GM19351 (cell line): ENCODE results near the gene UPF1.

Experiments
- ATAC-seq: cut with Tn5 transposase; IDR thresholded peaks from one replicate; pipeline ENCODE4 v1.9.1; 2021; ENCODE audit warnings: mild to moderate bottlenecking, moderate library complexity; ENCODE audit not compliant: unreplicated experiment

Gene UPF1

DNA sequence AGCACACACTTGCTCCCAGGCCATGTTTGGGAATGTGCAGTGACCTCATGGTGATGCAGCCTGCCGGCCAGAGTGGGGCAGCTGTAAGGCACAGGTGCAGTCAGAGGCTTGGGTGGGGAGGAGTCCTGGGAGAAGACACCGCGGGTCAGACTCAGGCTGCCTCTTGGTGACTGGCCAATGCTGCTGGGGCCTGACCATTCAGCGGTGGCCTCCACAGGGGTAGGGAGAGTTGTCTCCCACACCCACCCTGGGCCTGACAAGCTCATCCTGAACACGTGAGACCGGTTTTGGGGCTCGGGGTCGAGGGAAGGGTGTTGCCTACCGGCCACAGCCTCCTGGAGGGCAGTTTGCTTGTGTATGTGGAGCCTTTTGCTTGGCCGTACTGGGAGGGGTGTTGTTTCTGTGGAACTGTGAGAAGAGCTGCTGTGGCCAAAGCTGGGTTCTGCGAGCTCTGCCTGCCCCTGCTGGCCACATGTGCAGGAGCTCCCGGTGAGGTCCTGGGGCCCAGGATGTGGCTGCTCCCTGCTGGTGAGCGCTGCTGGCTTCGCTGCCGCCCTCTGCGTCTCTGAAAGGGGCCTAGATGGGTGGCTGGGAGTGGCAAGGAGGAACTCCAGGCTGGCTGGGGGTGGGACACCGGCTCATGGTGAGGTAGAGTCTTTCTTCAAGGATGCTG lies 22.1 kb downstream of the UPF1 start:
- ATAC-seq = no peak

DNA sequence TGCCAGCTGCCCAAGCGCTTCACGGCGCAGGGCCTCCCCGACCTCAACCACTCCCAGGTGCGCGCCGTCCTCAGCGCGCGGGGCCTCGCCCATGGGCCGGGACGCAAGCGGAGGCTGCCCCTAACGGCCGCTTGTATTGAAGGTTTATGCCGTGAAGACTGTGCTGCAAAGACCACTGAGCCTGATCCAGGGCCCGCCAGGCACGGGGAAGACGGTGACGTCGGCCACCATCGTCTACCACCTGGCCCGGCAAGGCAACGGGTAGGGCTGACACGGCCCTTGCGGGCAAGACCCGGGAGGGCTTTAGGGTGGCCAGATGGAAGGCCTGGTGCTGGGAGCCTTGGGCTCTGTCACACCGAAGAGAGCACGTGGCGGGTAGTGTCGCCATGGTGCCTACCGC lies 23.2 kb downstream of the UPF1 start:
- ATAC-seq = no peak

DNA sequence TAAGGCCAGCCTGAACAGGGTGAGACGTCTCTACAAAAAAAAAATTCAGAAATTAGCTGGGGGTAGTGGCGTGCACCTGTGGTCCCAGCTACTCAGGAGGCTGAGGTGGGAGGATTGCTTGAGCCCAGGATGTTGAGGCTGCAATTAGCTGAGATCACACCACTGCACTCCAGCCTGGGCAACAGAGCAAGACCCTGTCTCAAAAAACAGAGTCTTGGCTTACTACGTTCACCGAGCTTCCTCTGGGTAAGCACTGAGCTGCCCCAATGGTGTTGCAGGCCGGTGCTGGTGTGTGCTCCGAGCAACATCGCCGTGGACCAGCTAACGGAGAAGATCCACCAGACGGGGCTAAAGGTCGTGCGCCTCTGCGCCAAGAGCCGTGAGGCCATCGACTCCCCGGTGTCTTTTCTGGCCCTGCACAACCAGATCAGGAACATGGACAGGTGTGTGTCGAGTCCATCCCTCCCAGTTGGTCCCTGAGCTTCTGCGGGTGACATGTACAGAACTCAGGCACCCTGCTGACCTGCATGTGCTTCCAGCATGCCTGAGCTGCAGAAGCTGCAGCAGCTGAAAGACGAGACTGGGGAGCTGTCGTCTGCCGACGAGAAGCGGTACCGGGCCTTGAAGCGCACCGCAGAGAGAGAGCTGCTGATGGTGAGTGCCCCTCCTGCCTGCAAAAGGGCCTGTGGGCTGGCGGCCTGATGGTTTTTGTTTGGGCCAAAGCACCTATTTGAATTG lies 24.1 kb downstream of the UPF1 start:
- no peak for ATAC-seq

DNA sequence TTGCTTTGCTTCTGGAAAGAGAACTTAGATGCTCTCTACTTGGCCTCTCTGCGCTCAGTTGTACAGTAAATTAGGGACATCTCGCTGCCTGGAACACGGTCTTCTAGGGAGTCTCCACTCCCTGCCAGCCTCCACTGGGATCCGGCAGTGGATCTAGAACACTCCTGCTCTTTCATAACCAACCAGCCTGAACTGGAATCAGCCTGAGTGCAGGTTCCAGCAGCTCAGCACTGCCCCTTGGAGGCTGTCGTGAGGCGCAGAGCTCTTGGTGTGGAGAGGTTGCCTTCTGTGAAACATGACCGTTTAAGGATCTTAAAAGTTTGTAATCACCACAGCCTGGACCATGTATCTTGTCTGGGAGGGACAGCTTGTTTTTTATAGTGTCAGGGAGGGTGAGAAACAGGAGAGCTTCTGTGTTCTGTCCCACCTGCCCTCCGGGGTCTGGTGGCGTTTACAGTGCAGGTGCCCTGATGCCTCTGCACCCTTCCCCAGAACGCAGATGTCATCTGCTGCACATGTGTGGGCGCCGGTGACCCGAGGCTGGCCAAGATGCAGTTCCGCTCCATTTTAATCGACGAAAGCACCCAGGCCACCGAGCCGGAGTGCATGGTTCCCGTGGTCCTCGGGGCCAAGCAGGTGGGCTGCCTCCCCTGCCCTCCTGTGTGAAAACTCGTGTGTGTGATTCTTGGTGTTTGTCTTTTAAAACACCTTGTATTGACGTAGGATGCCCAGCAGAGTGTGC lies 24.8 kb downstream of the UPF1 start:
- no peak for ATAC-seq

DNA sequence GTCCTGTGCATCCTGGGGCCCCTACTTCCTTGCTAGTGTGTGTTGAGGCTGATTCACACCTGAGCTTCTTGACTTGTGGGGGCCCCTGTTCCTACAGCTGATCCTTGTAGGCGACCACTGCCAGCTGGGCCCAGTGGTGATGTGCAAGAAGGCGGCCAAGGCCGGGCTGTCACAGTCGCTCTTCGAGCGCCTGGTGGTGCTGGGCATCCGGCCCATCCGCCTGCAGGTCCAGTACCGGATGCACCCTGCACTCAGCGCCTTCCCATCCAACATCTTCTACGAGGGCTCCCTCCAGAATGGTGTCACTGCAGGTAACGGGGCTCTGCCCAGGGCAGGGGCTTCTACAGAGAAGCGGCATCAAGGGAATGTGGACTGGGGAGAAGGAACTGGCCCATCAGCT lies 25.5 kb downstream of the UPF1 start:
- no peak for ATAC-seq

DNA sequence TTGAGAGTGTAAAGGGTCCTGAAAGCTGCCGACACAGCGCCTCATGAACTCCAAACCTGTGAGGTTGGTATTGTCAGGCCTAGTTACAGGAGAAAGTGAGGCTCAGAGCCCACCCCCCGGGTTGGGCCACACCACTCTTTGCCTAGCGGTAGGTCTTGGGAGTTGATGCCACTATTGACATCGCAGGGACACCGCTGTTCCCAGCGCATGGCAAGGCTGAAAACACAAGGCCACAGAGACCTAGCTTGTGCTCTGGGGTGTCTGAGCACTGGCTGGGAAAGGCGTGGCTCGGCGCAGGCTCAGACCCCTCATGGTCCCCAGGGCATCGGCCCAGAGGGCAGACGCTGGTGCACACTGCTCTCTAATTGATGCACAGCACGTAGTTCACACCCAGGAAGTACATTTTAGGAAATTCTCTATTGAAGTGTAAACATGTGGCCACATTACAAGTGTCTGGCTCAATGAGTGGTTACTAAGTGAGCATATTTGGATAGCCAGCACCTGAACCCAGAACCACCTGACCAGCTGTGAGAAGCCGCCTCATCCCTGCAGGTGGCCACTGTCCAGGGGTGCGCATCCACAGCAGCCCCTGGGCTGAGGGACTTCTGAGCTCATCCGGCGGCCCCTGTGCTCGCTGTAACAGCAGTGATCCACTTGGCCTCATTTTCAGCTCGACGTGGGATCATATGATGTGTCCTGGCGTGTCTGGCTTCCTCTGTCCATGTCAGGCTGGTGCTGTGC lies 27.3 kb downstream of the UPF1 start:
- no peak for ATAC-seq

DNA sequence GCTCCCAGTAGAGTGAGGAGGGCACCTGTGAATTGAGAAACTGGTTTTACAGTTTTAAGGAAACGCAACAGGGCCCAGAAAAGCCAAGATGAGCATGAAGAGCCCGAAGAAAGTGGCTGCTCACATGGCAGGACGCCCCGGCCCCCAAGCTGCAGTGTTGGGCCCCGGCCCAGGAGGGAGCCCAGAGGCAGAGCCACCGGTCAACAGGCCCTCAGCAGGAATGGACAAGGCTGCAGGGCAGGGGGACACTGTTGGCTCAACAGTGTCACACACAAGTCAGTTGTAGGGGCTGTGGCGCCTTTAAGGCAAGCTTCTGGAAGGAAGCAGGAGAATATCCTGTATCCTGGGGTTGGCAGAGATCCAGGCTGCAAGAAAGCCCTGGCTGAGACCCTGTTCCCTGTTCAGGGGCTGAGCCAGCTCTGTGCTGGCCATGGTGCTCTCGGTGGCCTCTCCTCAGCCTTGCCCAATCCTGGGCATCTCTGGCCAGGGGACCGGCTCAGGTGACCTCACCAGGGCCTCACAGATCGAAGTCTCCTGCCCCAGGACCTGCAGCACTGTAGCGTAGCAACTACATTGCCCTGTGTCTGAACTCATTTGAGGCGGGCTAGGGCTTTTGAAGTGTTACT lies 28.0 kb downstream of the UPF1 start:
- ATAC-seq = no peak

DNA sequence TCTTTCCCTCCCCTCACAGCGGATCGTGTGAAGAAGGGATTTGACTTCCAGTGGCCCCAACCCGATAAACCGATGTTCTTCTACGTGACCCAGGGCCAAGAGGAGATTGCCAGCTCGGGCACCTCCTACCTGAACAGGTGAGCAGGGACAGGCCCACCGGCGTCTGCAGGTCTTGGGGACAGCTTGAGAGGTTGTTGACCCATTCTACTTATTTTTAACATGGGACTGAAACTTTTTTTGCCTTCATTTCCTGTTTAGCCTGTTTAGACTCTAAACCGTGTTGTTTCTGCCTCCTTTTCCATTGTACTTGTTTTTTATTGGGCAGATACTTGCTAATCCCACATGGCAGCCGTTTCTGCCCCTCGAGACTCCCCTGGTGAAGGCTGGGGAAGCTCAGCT lies 28.5 kb downstream of the UPF1 start:
- ATAC-seq = no peak

DNA sequence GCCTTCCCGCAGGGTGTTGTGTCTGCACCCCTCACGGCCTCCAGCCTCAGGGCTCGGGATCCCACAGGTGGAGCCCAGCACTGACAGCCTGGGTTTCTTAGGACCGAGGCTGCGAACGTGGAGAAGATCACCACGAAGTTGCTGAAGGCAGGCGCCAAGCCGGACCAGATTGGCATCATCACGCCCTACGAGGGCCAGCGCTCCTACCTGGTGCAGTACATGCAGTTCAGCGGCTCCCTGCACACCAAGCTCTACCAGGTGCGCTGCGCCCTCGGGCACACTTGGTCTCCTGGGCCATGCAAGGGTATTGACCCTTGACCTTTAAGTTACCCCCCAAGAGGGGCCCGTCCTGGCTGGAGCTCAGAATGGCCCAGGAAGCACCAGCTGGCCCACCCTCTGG lies 29.0 kb downstream of the UPF1 start:
- no peak for ATAC-seq

DNA sequence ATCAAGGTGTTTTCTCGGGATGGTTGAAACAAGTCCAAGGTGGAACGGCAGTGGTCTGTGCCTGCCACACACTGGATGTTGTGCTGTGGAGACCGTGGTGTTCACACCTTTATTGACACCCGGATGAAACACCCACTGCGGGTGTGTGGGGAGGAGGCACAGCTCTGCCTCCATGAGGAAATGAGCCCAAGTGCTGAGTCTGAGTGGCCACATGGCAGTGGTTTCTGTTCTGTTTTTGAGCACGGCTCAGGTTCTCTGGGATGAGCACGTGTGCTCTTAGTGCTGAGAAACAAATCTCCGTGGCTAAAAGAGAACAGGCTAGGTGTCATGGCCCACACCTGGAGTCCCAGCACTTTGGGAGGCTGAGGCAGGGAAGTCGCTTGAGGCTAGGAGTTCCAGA lies 29.5 kb downstream of the UPF1 start:
- no peak for ATAC-seq

DNA sequence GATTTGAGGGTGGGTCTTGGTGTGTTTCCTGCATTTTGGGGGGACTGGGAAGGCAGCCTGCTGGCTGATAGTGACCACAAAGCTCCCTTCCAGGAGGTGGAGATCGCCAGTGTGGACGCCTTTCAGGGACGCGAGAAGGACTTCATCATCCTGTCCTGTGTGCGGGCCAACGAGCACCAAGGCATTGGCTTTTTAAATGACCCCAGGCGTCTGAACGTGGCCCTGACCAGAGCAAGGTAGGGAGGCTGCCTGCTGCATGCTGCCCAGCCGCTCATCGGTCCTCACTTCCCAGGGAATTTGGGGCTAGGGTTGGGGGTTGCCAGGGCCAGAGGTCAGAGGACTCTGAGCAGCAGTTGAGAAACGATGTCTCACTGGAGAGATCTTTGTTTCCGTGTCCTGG lies 30.2 kb downstream of the UPF1 start:
- ATAC-seq = no peak

DNA sequence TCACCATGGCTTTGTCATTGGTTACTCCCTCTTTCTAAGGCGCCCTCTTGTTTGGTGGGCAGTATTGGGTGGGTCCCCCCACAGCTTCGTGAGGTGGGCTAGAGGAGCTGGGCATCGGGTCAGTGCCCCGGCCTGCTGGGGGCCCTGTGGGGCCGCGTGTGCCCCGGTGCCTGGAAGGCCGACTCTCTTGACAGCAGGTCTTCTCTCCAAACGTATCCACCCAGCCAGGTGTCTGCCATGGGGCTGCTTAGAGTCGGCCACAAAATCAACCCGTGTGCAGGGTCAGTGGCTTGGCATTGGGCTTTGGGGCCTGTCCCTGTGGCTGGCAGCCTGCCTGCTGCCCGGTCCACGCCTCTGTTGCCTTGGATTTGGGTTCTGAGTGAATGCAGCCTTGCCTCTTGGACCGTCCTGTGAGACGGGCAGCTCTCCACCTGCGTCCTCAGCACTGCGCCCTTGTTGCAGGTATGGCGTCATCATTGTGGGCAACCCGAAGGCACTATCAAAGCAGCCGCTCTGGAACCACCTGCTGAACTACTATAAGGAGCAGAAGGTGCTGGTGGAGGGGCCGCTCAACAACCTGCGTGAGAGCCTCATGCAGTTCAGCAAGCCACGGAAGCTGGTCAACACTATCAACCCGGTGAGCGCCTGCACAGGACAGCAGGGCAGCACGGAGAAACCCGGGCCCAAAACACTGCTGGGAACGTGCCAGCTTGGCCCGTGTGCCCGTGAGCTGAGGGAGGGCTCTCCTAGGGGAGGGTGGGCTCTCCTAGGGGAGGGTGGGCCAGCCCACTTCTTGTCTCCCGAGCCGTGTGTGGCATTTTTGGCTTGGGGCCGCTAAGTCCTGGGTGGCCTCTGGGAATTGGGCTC lies 31.4 kb downstream of the UPF1 start:
- no peak for ATAC-seq

DNA sequence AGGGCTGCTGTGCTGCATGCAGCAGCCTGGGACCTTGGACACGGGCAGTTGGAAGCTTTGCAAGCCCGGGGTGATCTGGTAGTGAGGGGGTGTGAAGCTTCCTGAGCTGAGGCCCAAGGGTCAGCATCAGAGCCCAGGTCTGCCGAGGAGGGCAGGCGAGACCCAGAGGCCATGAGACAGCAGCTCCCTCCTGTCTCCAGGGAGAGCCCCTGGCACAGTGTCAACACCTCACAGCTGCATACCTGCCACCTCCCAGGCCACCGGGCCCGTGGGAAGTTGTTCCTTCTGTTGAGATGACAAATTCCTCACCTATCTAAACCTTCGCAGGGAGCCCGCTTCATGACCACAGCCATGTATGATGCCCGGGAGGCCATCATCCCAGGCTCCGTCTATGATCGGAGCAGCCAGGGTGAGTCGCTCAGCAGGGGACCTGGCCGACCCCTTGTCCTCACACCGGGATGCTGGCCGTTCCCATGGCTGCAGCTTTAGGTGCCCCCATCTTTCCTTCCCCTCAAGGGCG lies 32.1 kb downstream of the UPF1 start:
- ATAC-seq = no peak

DNA sequence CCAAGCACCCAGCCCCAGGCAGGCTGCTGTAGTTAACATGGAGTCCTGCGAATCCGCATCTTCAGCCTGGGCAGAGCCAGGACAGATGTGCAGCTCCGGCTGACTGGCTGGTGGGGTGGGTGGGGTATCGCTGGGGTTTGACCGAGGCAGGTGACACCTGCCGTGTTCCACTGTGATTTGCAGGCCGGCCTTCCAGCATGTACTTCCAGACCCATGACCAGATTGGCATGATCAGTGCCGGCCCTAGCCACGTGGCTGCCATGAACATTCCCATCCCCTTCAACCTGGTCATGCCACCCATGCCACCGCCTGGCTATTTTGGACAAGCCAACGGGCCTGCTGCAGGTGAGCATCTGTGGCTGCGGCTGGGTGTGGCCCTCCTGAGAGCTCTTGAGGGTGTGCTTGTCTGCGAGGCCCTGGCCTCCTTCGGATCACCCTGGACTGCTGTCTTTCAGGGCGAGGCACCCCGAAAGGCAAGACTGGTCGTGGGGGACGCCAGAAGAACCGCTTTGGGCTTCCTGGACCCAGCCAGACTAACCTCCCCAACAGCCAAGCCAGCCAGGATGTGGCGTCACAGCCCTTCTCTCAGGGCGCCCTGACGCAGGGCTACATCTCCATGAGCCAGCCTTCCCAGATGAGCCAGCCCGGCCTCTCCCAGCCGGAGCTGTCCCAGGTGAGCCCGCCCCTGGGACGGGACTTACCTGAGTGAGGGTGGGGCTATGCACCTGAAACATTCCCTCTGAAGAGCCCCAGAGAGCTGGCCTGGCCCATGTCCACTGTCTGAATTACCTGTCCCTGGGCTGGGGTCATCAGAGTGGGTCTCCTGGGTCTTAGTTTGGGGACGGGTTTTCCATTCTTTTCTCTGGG lies 33.6 kb downstream of the UPF1 start:
- ATAC-seq = no peak

DNA sequence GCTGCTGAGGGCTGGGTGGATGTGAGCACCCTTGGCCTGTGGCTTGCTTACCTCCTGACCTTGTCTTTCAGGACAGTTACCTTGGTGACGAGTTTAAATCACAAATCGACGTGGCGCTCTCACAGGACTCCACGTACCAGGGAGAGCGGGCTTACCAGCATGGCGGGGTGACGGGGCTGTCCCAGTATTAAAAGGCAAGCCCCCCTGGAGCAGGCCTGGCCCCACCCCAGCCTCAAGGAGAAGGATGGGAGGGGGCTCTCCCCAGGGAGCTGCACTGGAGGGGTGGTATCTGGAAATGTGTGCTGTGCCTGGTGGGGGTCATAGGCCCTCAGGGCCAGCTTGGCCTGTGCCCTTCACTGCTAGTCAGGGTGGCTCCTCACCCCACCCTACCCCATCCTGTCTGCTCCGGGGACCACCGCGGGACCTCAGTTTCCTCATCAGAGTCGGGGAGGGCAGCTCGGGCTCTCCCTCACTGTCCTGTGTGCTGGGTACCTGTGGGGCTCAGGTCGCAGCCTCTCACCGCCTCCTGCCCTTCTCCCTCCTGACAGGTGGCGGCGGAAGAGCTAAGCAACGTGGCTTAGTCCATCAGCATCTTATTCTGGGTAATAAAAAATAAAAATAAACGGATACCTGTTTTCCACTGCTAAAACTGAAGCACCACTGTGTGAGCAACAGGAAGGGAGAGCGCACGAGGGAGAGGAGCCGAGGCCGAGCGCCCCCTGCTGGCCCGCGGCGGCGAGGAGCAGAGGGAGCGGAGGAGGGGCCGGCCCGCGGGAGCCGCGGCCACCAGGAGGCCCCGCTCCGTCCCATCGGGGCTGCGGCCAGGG lies 34.4 kb downstream of the UPF1 start:
- no peak for ATAC-seq

DNA sequence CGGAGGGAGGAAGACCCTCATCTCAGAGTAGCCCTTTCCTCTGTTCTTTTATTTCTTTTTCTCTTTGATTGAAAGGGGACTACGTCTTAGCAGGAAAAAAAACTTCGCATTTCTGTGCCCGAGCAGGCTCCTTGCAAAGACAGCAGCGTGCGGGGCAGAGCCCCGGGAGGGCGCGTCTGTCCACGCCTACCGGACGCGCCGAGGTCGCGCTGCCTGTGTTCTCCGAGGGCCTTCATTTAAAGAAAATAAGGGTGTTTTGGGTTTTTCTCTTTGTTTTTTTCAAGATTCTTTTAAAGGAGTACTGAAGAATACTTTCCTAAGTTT lies 35.0 kb downstream of the UPF1 start:
- ATAC-seq = no peak

DNA sequence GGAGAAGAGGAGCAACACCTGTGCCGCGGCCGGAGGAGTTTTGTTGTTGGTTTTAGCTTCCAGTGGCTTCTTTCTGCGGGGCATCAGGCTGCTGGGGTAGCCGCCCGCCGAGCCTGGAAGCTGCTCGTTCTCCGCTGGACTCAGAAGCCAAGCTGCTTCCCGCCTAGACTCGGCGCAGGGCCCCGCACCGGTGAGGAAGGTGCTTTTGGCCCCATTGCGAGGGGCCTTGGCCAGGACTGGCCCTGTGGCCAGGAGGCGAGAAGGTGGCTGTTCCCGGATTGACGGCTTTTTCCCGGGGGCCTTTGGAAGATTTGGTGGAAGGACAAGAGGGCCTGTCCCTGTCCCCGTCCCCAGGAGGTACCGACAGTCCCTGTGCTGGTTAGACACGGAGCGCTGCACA lies 35.4 kb downstream of the UPF1 start:
- no peak for ATAC-seq

DNA sequence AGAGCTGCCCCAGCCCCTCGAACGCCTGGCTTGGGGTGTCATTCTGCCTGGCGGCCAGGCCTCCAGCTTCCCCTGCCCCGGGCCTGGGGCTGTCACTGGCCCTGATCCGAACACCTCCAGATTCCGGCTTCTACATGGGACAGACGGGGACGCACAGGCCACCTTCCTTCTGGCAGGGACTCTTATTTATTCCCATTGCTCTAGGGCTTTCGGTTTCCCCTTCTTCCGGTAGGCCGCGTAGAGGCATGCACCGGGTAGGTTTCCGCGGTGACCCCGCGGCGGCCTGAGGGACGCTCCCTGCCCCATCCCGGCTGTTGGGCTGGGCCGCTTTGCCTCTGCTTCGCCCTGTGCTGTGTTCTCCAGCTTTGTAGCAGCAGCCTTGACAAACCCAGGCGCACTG lies 36.0 kb downstream of the UPF1 start:
- no peak for ATAC-seq
